Neural crest cell (in vitro differentiated cells): ENCODE data around the gene VTN. TPM values are rescaled to one million over a fixed set of nuclear protein-coding genes. Genes with fewer than 3 reads are reported as not detected.

Experiments used
- DNase-seq: peaks from one replicate; pipeline ENCODE4 v3.0.0; 2021; ENCODE audit warnings: low read depth, mixed read lengths, low spot score
- H3K27ac Mint-ChIP-seq: one replicate; pipeline ENCODE4 v1.8.0; 2021; ENCODE audit warnings: mild to moderate bottlenecking, mixed read lengths; ENCODE audit not compliant: unreplicated experiment
- H3K27me3 Mint-ChIP-seq: 2 replicates; pipeline ENCODE4 v1.8.0; 2021; ENCODE audit warnings: low read depth, mild to moderate bottlenecking, mixed read lengths
- H3K36me3 Mint-ChIP-seq: 2 replicates; pipeline ENCODE4 v1.8.0; 2021; ENCODE audit warnings: low read depth, mild to moderate bottlenecking, mixed read lengths
- H3K4me1 Mint-ChIP-seq: 2 replicates; pipeline ENCODE4 v1.8.0; 2021; ENCODE audit warnings: mixed read lengths
- H3K4me3 Mint-ChIP-seq: one replicate; pipeline ENCODE4 v1.8.0; 2021; ENCODE audit warnings: mild to moderate bottlenecking, mixed read lengths
- H3K9me3 Mint-ChIP-seq: 2 replicates; pipeline ENCODE4 v1.8.0; 2021; ENCODE audit warnings: mixed read lengths
- CTCF ChIP-seq: fragments of 200-600 bp; sonication (generic); conservative IDR thresholded peaks from 2 replicates; pipeline ENCODE4 v1.5.0; 2021; ENCODE audit warnings: antibody characterized with exemption, mild to moderate bottlenecking
- total RNA-seq: library from RNA; stranded (reverse); gene quantifications from 2 replicates; pipeline ENCODE4 v1.2.1, GENCODE V29; 2021

Gene VTN
- total RNA-seq, 1 donor from 2014 or later, result 0.40 TPM

DNA sequence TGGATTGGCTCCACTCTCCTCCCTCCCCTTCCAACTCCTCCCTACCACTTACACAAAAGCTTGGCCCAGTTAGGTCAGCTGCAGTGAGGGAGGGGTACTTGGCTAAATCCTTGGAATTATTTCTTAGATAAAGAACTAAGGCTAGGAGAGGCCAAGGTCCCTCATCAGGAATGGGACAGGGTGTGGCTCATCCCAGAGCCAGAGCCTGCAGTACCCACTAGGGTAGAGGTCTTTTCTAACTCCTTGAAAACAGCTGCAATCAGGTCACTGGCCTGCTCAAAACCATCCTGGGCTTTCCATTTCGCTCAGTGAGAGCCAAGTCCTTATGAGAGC, 37.8 kb upstream of the VTN start:
- Mint-ChIP-seq H3K4me3 (peak overlapping the region; percentile 67), H3K4me1 (peaks cover 20% of the 10 kb centered on the region), H3K27me3 (peaks cover 55% of the 10 kb centered on the region), H3K36me3 (no peaks in the 10 kb centered on the region), H3K27ac (no peak overlapping the region), H3K9me3 (no peaks in the 10 kb centered on the region)
- no peak for TF ChIP-seq CTCF
- no peak for DNase-seq

DNA sequence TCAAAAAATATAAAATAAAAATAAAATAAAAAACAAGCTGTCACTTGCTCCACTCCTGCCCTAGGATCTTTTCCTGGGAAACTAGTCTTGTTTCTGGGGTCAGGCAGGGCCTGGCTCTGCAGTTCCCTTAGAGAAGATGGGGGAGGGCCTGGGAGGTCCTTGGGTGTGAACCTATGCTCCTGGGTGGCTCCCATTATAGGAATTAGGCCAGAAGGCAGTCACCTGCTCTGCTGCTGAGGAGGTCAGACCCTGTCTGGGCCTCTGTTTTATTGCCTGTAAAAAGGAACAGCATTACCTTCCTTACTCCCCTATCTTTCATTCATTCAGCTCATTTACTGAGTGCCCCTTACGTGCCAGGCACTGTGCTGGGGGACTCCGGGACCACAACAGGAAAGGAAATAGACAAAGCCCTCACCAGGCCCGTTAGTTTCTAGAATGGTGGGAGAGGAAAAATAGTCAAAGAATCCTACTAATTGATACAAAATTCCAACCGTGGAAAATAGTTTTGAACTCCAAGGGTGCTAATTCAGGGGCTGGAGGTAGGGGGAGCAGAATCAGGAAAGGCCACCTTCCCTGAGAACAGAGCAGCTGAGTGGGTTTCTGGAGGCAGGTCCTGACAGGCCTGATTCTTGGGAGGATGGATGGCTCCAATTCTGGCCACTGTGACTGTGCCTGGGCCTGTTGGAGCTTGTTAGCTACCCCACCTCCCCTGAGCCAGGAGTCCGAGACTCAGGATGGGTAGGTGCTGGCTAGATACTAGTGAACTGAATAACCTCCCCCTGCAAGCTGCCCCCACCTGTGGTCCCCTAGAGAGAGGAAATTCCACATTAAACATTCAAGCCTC, 37.2 kb upstream of the VTN start:
- Mint-ChIP-seq H3K4me3 (peak overlapping the region; percentile 67), H3K9me3 (no peaks in the 10 kb centered on the region), H3K27ac (no peak overlapping the region), H3K4me1 (peaks cover 20% of the 10 kb centered on the region), H3K36me3 (no peaks in the 10 kb centered on the region), H3K27me3 (peaks cover 51% of the 10 kb centered on the region)
- TF ChIP-seq CTCF, result no peak
- DNase-seq, result no peak

DNA sequence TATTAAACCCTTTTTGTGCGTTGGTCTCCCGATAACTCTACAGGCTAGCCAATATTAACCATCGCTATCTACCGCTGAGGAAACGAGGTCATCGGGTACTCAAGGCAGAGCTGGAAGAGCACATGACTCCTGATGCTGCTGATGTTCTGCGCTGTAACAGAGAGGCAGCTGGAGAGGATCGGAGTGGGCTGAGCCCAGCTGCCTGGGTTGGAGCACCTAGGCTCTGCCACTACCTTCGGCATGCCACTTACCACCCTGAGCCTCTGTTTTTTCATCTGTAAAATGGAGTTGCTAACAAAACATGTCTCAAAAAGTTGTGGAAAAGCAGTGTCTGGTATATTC, 36.3 kb upstream of the VTN start:
- Mint-ChIP-seq H3K9me3 (no peaks in the 10 kb centered on the region), H3K27ac (no peak overlapping the region), H3K36me3 (no peaks in the 10 kb centered on the region), H3K4me3 (peak overlapping the region; percentile 87), H3K27me3 (peaks cover 43% of the 10 kb centered on the region), H3K4me1 (peaks cover 20% of the 10 kb centered on the region)
- no peak for DNase-seq
- no peak for TF ChIP-seq CTCF

GRCh38 chr17:28405632-28406472, 35.7 kb upstream of the VTN start, which contains the start of gene SLC46A1:
TSS of gene SLC46A1 (minus strand) at chr17:28406212. CDS start at chr17:28406114, 98 bp downstream.
- peak within 1 kb of the TSS; percentile 94 for H3K4me3 Mint-ChIP-seq
- H3K36me3 Mint-ChIP-seq, result peaks cover 2% of the 10 kb centered on the region
- H3K27me3 Mint-ChIP-seq, result peaks cover 37% of the 10 kb centered on the region
- H3K9me3 Mint-ChIP-seq, result no peaks in the 10 kb centered on the region
- no peak for TF ChIP-seq CTCF
- peak; percentile 48 for DNase-seq
- peaks cover 20% of the 10 kb centered on the region for H3K4me1 Mint-ChIP-seq
- H3K27ac Mint-ChIP-seq, result peak within 1 kb of the TSS; percentile 50

- no peak for TF ChIP-seq CTCF
- peaks cover 29% of the 10 kb centered on the region for H3K27me3 Mint-ChIP-seq
- DNase-seq, result no peak
- peak overlapping the region; percentile 50 for H3K27ac Mint-ChIP-seq
- H3K36me3 Mint-ChIP-seq, result peaks cover 2% of the 10 kb centered on the region
- peaks cover 20% of the 10 kb centered on the region for H3K4me1 Mint-ChIP-seq
- no peaks in the 10 kb centered on the region for H3K9me3 Mint-ChIP-seq
- peak overlapping the region; percentile 94 for H3K4me3 Mint-ChIP-seq
Measured at GRCh38 chr17:28404812-28405570, 34.9 kb upstream of the VTN start.
